RWPE2 (cell line): ENCODE data around the gene PTPRN2.

Experiments
- ATAC-seq: fragments of 200-7000 bp; cut with Tn5 transposase; 3 replicates; pipeline ENCODE4 v1.9.1; 2021; ENCODE audit warnings: low read depth
- DNase-seq: peaks from one replicate; pipeline ENCODE4 v3.0.0-alpha.2; 2020; ENCODE audit warnings: low spot score
- H3K27ac ChIP-seq: fragments of 450-650 bp; 2 replicates; pipeline ENCODE4 v1.5.1; 2017; ENCODE audit warnings: mild to moderate bottlenecking; ENCODE audit not compliant: poor library complexity, severe bottlenecking
- H3K27me3 ChIP-seq: fragments of 250-450 bp; sonication (Bioruptor Pico); 2 replicates; pipeline ENCODE4 v1.5.1; 2021; ENCODE audit warnings: mild to moderate bottlenecking, moderate library complexity; ENCODE audit not compliant: insufficient read depth, poor library complexity, severe bottlenecking
- H3K36me3 ChIP-seq: fragments of 250-450 bp; sonication (Bioruptor Pico); 2 replicates; pipeline ENCODE4 v1.5.1; 2020; ENCODE audit warnings: low read depth, mild to moderate bottlenecking, moderate library complexity
- H3K4me1 ChIP-seq: fragments of 250-450 bp; sonication (Bioruptor Pico); 2 replicates; pipeline ENCODE4 v1.5.1; 2021; ENCODE audit warnings: mild to moderate bottlenecking, moderate library complexity; ENCODE audit not compliant: insufficient read depth, poor library complexity, severe bottlenecking
- H3K4me3 ChIP-seq: fragments of 250-450 bp; sonication (Bioruptor Pico); 2 replicates; pipeline ENCODE4 v1.5.1; 2021; ENCODE audit warnings: mild to moderate bottlenecking, moderate library complexity; ENCODE audit not compliant: severe bottlenecking
- H3K9me3 ChIP-seq: fragments of 250-450 bp; sonication (Bioruptor Pico); 2 replicates; pipeline ENCODE4 v1.5.1; 2021; ENCODE audit warnings: mild to moderate bottlenecking, moderate library complexity; ENCODE audit not compliant: severe bottlenecking
- TF ChIP-seq, protein P1 (sequence below): fragments of 450-650 bp; IDR thresholded peaks from one replicate; pipeline ENCODE4 v1.5.1; 2017; ENCODE audit warnings: mild to moderate bottlenecking, moderate library complexity; ENCODE audit not compliant: poor library complexity, severe bottlenecking

PTPRN2 gene

DNA sequence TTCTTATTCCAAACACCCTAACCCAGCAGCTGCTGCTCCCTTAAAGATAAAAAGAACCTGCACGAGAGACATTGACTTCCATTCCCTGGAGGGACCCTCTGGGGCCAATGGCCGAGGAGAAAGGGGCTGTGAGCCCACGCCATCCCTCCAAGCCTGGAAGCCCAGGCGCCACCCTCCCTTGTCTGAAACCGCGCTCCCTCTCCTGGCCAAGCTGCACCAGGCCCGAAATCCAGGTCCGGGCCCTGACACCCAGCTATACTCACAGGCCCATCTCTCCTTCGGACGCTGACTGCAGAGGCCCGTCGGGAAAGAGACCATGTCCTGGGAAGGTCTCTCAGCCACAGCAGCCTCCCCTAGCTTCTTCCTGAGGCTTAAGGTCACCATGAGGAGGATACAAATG is 196.5 kb downstream of the PTPRN2 start:
- Histone ChIP-seq H3K4me1 (peaks cover 3% of the 10 kb centered on the region), H3K9me3 (no peaks in the 10 kb centered on the region), H3K4me3 (no peak overlapping the region), H3K27ac (no peak overlapping the region), H3K27me3 (no peaks in the 10 kb centered on the region), H3K36me3 (no peaks in the 10 kb centered on the region)
- TF ChIP-seq, protein P1, sequence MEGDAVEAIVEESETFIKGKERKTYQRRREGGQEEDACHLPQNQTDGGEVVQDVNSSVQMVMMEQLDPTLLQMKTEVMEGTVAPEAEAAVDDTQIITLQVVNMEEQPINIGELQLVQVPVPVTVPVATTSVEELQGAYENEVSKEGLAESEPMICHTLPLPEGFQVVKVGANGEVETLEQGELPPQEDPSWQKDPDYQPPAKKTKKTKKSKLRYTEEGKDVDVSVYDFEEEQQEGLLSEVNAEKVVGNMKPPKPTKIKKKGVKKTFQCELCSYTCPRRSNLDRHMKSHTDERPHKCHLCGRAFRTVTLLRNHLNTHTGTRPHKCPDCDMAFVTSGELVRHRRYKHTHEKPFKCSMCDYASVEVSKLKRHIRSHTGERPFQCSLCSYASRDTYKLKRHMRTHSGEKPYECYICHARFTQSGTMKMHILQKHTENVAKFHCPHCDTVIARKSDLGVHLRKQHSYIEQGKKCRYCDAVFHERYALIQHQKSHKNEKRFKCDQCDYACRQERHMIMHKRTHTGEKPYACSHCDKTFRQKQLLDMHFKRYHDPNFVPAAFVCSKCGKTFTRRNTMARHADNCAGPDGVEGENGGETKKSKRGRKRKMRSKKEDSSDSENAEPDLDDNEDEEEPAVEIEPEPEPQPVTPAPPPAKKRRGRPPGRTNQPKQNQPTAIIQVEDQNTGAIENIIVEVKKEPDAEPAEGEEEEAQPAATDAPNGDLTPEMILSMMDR = no peak
- DNase-seq = no peak
- ATAC-seq = no peak

DNA sequence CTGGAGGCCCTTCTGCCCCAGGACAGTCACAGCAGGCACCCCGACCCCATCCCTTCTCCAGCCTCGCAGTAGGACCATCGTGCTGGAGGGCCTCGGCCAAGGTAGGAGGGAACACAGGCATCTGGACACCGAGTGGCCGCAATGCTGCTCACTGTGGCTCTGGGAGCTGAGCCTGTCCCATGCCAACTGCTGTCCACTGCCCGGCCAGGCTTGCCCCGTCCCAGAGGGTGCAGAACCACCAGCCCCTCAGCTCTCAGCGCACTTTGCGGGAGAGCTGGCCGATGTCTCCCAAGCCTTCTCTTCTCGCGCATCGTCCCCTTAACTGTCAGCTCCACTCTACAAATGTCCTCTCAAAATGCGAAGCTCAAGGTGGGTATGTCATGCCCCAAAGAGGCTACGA is 197.2 kb downstream of the PTPRN2 start:
- no peaks in the 10 kb centered on the region for H3K9me3 ChIP-seq
- no peak overlapping the region for H3K4me3 ChIP-seq
- H3K27me3 ChIP-seq = no peaks in the 10 kb centered on the region
- ATAC-seq (no peak), DNase-seq (no peak)
- TF ChIP-seq, protein P1 = no peak
- H3K36me3 ChIP-seq = no peaks in the 10 kb centered on the region
- no peaks in the 10 kb centered on the region for H3K4me1 ChIP-seq
- H3K27ac ChIP-seq = no peak overlapping the region

DNA sequence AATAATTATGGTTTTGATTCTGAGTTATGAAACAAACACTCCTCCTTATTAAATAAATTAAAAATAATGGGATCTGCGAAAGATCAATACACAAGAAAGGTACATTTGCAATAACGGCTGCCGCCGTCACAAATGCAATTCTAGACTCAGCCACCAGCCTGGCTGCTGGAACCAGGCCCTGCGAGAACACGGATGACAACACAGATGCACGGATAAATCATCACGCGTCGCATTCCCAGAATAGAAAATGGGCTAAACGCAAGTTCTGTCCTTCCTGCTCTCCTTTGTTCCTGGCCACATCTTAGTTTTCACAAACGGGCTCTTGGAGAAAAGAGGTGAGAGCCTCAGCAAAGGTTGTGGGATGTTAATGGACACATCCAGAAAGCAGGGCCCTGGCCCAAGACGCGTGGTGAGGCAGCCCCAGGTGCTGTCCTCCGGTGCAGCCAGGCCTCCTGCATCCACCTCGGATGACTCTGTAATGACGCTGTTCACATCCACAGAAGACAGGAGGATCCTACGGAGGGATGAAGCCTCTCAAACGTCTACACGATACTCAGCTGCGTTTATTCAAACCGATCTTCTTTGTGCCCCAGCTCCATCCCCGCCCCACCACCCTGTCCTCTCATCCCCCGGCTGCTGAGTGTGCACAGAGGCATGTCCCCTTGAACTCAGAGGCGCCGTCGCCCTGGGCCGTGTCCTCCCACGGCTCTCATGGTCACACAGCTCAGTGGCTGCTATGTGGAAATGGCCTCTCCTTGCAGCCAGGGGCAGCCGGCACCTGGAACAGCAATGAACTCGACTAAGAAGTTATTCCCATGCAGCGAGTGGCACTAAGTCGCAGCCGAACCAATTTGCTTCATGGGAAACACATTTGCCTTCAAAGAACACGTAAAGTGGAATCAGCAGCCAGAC is 197.9 kb downstream of the PTPRN2 start:
- no peak for DNase-seq
- Histone ChIP-seq H3K27me3 (no peaks in the 10 kb centered on the region), H3K36me3 (no peaks in the 10 kb centered on the region), H3K4me1 (no peaks in the 10 kb centered on the region), H3K9me3 (no peaks in the 10 kb centered on the region), H3K4me3 (no peak overlapping the region), H3K27ac (no peak overlapping the region)
- ATAC-seq = no peak
- TF ChIP-seq, protein P1 = no peak

DNA sequence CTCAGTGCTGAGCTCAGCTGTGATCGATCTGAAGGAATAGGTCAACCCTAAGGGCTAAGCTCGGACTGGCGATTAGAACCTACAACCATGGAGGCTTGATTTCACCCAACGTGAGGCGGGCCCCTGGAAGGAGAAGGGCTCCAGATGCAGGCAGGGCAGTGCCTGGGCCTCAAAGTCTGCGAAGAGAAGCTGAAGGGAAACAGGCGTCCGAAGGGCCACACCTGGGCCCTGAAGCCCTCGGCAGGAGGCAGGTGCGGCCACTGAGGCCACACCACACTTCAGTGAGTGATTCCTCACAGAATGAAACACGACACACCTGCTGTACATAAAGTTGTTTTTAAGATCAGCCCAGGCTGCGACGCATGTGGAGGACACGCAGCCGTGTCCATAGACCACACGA is 198.7 kb downstream of the PTPRN2 start:
- Histone ChIP-seq H3K36me3 (no peaks in the 10 kb centered on the region), H3K27ac (no peak overlapping the region), H3K4me1 (no peaks in the 10 kb centered on the region), H3K9me3 (no peaks in the 10 kb centered on the region), H3K4me3 (no peak overlapping the region), H3K27me3 (no peaks in the 10 kb centered on the region)
- DNase-seq (no peak), ATAC-seq (no peak)
- TF ChIP-seq, protein P1 = no peak

DNA sequence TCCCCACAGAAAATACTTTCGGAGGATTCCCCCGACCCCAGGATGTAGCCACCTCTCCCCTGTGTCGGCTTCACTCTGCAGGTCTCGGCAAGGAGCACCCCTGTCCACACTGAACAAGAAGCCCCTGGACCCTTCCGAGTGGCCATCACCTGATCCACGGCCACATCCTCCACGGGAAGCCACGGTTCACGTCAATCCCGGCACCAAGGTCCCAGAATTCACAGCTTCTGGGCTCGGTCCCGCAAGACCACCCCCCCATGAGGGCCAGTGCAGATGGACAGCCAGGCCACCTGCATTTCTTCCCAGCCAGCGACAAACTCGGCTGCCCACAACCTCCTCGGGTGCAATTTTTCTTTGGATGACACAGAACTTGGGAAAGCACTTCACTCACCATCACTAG is 199.6 kb downstream of the PTPRN2 start:
- DNase-seq = no peak
- TF ChIP-seq, protein P1 = no peak
- no peaks in the 10 kb centered on the region for H3K9me3 ChIP-seq
- H3K36me3 ChIP-seq = no peaks in the 10 kb centered on the region
- H3K27me3 ChIP-seq = no peaks in the 10 kb centered on the region
- H3K27ac ChIP-seq = no peak overlapping the region
- H3K4me3 ChIP-seq = no peak overlapping the region
- H3K4me1 ChIP-seq = no peaks in the 10 kb centered on the region
- no peak for ATAC-seq
